HG03095 (cell line): ENCODE data around the gene TXNRD3.
"Not testable (repeated sequence)": the region's sequence is repeated elsewhere in the genome, so short reads cannot be mapped to it uniquely, and the experiment has no call there.

Experiments
- ATAC-seq: cut with Tn5 transposase; IDR thresholded peaks from one replicate; pipeline ENCODE4 v1.9.1; 2021; ENCODE audit warnings: moderate library complexity; ENCODE audit not compliant: unreplicated experiment

TXNRD3 gene

GRCh38 chr3:126649556-126650092, 5.3 kb downstream of the TXNRD3 start:
- no peak for ATAC-seq

GRCh38 chr3:126646674-126647073, 8.2 kb downstream of the TXNRD3 start:
- ATAC-seq: no peak

- no peak for ATAC-seq
Measured at GRCh38 chr3:126644615-126645014, 10.3 kb downstream of the TXNRD3 start.

GRCh38 chr3:126638790-126639189, 16.1 kb downstream of the TXNRD3 start:
- ATAC-seq: no peak

- ATAC-seq: no peak
Measured at GRCh38 chr3:126636436-126636835, 18.5 kb downstream of the TXNRD3 start.

- no peak for ATAC-seq
Measured at GRCh38 chr3:126634803-126635202, 20.1 kb downstream of the TXNRD3 start.

- no peak for ATAC-seq
Measured at GRCh38 chr3:126630020-126630419, 24.9 kb downstream of the TXNRD3 start.

GRCh38 chr3:126625735-126626134, 29.2 kb downstream of the TXNRD3 start:
- ATAC-seq: not testable (repeated sequence)

- no peak for ATAC-seq
Measured at GRCh38 chr3:126622694-126623093, 32.2 kb downstream of the TXNRD3 start.

- no peak for ATAC-seq
Measured at GRCh38 chr3:126621627-126622345, 33.1 kb downstream of the TXNRD3 start.

GRCh38 chr3:126621171-126621570, 33.8 kb downstream of the TXNRD3 start:
- ATAC-seq: no peak

GRCh38 chr3:126620738-126621137, 34.2 kb downstream of the TXNRD3 start:
- no peak for ATAC-seq

- ATAC-seq: no peak
Measured at GRCh38 chr3:126618760-126619159, 36.2 kb downstream of the TXNRD3 start.

GRCh38 chr3:126618021-126618420, 36.9 kb downstream of the TXNRD3 start:
- ATAC-seq: no peak

- ATAC-seq: no peak
Measured at GRCh38 chr3:126617571-126617970, 37.4 kb downstream of the TXNRD3 start.

- no peak for ATAC-seq
Measured at GRCh38 chr3:126616931-126617330, 38.0 kb downstream of the TXNRD3 start.

GRCh38 chr3:126613479-126614188, 41.3 kb downstream of the TXNRD3 start:
- ATAC-seq: no peak

GRCh38 chr3:126612479-126613205, 42.3 kb downstream of the TXNRD3 start:
- ATAC-seq: no peak

GRCh38 chr3:126609909-126610308, 45.0 kb downstream of the TXNRD3 start:
- ATAC-seq: no peak

- no peak for ATAC-seq
Measured at GRCh38 chr3:126607214-126607908, 47.6 kb downstream of the TXNRD3 start.

GRCh38 chr3:126606001-126606400, 48.9 kb downstream of the TXNRD3 start:
- ATAC-seq: no peak
